H9 (cell line): ENCODE results near the gene CRACDL. TPM values are rescaled to one million over a fixed set of nuclear protein-coding genes. Genes with fewer than 3 reads are reported as not detected.

ENCODE experiments used
- DNase-seq: peaks from one replicate; pipeline ENCODE4 v3.0.0-alpha.2; 2017
- H2AFZ ChIP-seq: one replicate; pipeline ENCODE4 v1.6.1; 2013; ENCODE audit warnings: mild to moderate bottlenecking, low read length, control low read depth, moderate library complexity
- H2AK5ac ChIP-seq: 2 replicates; pipeline ENCODE4 v1.6.1; 2013; ENCODE audit warnings: low read length, control low read depth, mixed read lengths; ENCODE audit not compliant: insufficient read length
- H2BK120ac ChIP-seq: one replicate; pipeline ENCODE4 v1.6.1; 2013; ENCODE audit warnings: low read depth, mild to moderate bottlenecking, low read length, control low read depth, inconsistent platforms; ENCODE audit not compliant: poor library complexity, severe bottlenecking
- H2BK12ac ChIP-seq: 2 replicates; pipeline ENCODE4 v1.6.1; 2013; ENCODE audit warnings: low read length, control low read depth, mixed read lengths, low read depth; ENCODE audit not compliant: insufficient read length
- H2BK15ac ChIP-seq: 2 replicates; pipeline ENCODE4 v1.6.1; 2013; ENCODE audit warnings: low read depth, low read length, control low read depth
- H2BK20ac ChIP-seq: one replicate; pipeline ENCODE4 v1.6.1; 2013; ENCODE audit warnings: low read depth, mild to moderate bottlenecking, low read length, control low read depth, inconsistent platforms; ENCODE audit not compliant: poor library complexity, severe bottlenecking
- H2BK5ac ChIP-seq: 2 replicates; pipeline ENCODE4 v1.6.1; 2013; ENCODE audit warnings: low read length, control low read depth, mixed read lengths; ENCODE audit not compliant: insufficient read length
- H3K14ac ChIP-seq: 2 replicates; pipeline ENCODE4 v1.6.1; 2013; ENCODE audit warnings: low read length, control low read depth; ENCODE audit not compliant: insufficient read depth
- H3K18ac ChIP-seq: 2 replicates; pipeline ENCODE4 v1.6.1; 2013; ENCODE audit warnings: low read depth, mild to moderate bottlenecking, mixed read lengths, low read length, control low read depth; ENCODE audit not compliant: insufficient read length
- H3K23ac ChIP-seq: 2 replicates; pipeline ENCODE4 v1.6.1; 2013; ENCODE audit warnings: low read length, control low read depth, mixed read lengths, low read depth; ENCODE audit not compliant: insufficient read length
- H3K23me2 ChIP-seq: 2 replicates; pipeline ENCODE4 v1.6.1; 2013; ENCODE audit warnings: low read depth, mild to moderate bottlenecking, mixed read lengths, low read length, control low read depth; ENCODE audit not compliant: insufficient read length, poor library complexity, severe bottlenecking
- H3K27ac ChIP-seq: 2 replicates; pipeline ENCODE4 v1.5.1; 2013; ENCODE audit warnings: low read length, control low read depth, mixed read lengths, low read depth; ENCODE audit not compliant: insufficient read length
- H3K27me3 ChIP-seq: 2 replicates; pipeline ENCODE4 v1.6.1; 2013; ENCODE audit warnings: low read length, control low read depth, inconsistent platforms; ENCODE audit not compliant: insufficient read depth
- H3K4ac ChIP-seq: 2 replicates; pipeline ENCODE4 v1.6.1; 2013; ENCODE audit warnings: low read depth, mild to moderate bottlenecking, control low read depth, inconsistent platforms, low read length, moderate library complexity
- H3K4me1 ChIP-seq: 2 replicates; pipeline ENCODE4 v1.6.1; 2013; ENCODE audit warnings: low read length, control low read depth, inconsistent platforms; ENCODE audit not compliant: insufficient read depth
- H3K4me2 ChIP-seq: 2 replicates; pipeline ENCODE4 v1.6.1; 2013; ENCODE audit warnings: low read length, control low read depth, mixed read lengths; ENCODE audit not compliant: insufficient read length, insufficient read depth
- H3K56ac ChIP-seq: 2 replicates; pipeline ENCODE4 v1.6.1; 2013; ENCODE audit warnings: low read depth, mild to moderate bottlenecking, mixed read lengths, low read length, control low read depth; ENCODE audit not compliant: insufficient read length
- H3K79me1 ChIP-seq: 2 replicates; pipeline ENCODE4 v1.6.1; 2013; ENCODE audit warnings: low read depth, mild to moderate bottlenecking, moderate library complexity, low read length, control low read depth, inconsistent platforms; ENCODE audit not compliant: insufficient read depth, poor library complexity, severe bottlenecking
- H3K79me2 ChIP-seq: 2 replicates; pipeline ENCODE4 v1.6.1; 2013; ENCODE audit warnings: low read length, control low read depth, inconsistent platforms; ENCODE audit not compliant: insufficient read depth
- H3K9ac ChIP-seq: 2 replicates; pipeline ENCODE4 v1.6.1; 2013; ENCODE audit warnings: low read length, control low read depth, mixed read lengths; ENCODE audit not compliant: insufficient read length; ENCODE audit errors: extremely low read depth
- H3K9me3 ChIP-seq: one replicate; pipeline ENCODE4 v1.6.1; 2013; ENCODE audit warnings: low read depth, low read length, inconsistent platforms; ENCODE audit not compliant: control insufficient read depth
- H3T11ph ChIP-seq: one replicate; pipeline ENCODE4 v1.6.1; 2013; ENCODE audit warnings: mild to moderate bottlenecking, low read length, control low read depth, inconsistent platforms
- H4K20me1 ChIP-seq: one replicate; pipeline ENCODE4 v1.6.1; 2013; ENCODE audit not compliant: control insufficient read depth, insufficient read length, insufficient read depth
- H4K5ac ChIP-seq: 2 replicates; pipeline ENCODE4 v1.6.1; 2013; ENCODE audit warnings: low read depth, mild to moderate bottlenecking, mixed read lengths, low read length, control low read depth; ENCODE audit not compliant: insufficient read length
- H4K8ac ChIP-seq: replicated peaks from 2 replicates; pipeline ENCODE4 v1.6.1; 2013; ENCODE audit warnings: low read length, control low read depth, mixed read lengths, low read depth; ENCODE audit not compliant: insufficient read length
- H4K91ac ChIP-seq: 2 replicates; pipeline ENCODE4 v1.6.1; 2013; ENCODE audit warnings: low read depth, mild to moderate bottlenecking, moderate library complexity, mixed read lengths, low read length, control low read depth; ENCODE audit not compliant: insufficient read length
- H3K27ac Mint-ChIP-seq, 3 experiments: 2 replicates in 2 of 3; 3 replicates in 1 of 3; pipeline ENCODE4 v1.8.0; 2020 to 2021; ENCODE audit warnings: mixed read lengths in 3 of 3, mild to moderate bottlenecking in 1 of 3, moderate library complexity in 1 of 3
- H3K27me3 Mint-ChIP-seq: 2 replicates; pipeline ENCODE4 v1.8.0; 2021; ENCODE audit warnings: low read depth, mild to moderate bottlenecking, moderate library complexity, mixed read lengths
- H3K36me3 Mint-ChIP-seq, 3 experiments: 2 replicates in 2 of 3; 3 replicates in 1 of 3; pipeline ENCODE4 v1.8.0; 2020 to 2021; ENCODE audit warnings: low read depth in 3 of 3, mixed read lengths in 3 of 3; ENCODE audit not compliant: insufficient read depth in 1 of 3
- H3K4me1 Mint-ChIP-seq, 2 experiments: 2 replicates each; pipeline ENCODE4 v1.8.0; 2020; ENCODE audit warnings: mixed read lengths in 2 of 2
- H3K4me3 Mint-ChIP-seq, 2 experiments: 2 replicates in 1 of 2; 3 replicates in 1 of 2; pipeline ENCODE4 v1.8.0; 2020 to 2021; ENCODE audit warnings: mild to moderate bottlenecking in 2 of 2, mixed read lengths in 2 of 2, moderate library complexity in 1 of 2
- H3K9me3 Mint-ChIP-seq, 2 experiments: 2 replicates in 1 of 2; 3 replicates in 1 of 2; pipeline ENCODE4 v1.8.0; 2020; ENCODE audit warnings: mild to moderate bottlenecking in 2 of 2, mixed read lengths in 2 of 2, moderate library complexity in 1 of 2
- CTCF ChIP-seq: fragments of 200-600 bp; sonication (generic); conservative IDR thresholded peaks from 3 replicates; pipeline ENCODE4 v1.8.0; 2021; ENCODE audit warnings: antibody characterized with exemption, mild to moderate bottlenecking
- WGBS: extraction: QIAGEN DNeasy Blood & Tissue Kit; methylation state at CpG from one replicate; pipeline ENCODE4 v1.1.7; 2013; ENCODE audit warnings: missing lambda C conversion rate, low lambda C conversion rate, mixed read lengths; ENCODE audit not compliant: insufficient read length; ENCODE audit errors: extremely low coverage; 5-methylcytosine and 5-hydroxymethylcytosine counted together
- total RNA-seq: library from RNA; stranded (reverse); gene quantifications from 2 replicates; pipeline ENCODE4 v1.2.1, GENCODE V29; 2021

CRACDL gene
- total RNA-seq, 1 experiment from 2014 or later: 0.48 TPM

- DNase-seq: no peak
- Mint-ChIP-seq H3K9me3 (peaks cover 2 to 3% of the 10 kb centered on the region in 2 experiments; a peak in 2 of 5 replicates), H3K4me1 (peaks cover 10 to 11% of the 10 kb centered on the region in 2 experiments), H3K27me3 (peaks cover 5% of the 10 kb centered on the region), H3K27ac (no peak overlapping the region), H3K36me3 (no peaks in the 10 kb centered on the region), H3K4me3 (no peak overlapping the region)
- Histone ChIP-seq H3K79me1 (no peaks in the 10 kb centered on the region), H2BK12ac (no peak overlapping the region), H4K20me1 (no peaks in the 10 kb centered on the region), H2AFZ (no peak overlapping the region), H2AK5ac (no peak overlapping the region), H4K5ac (no peak overlapping the region), H2BK15ac (no peak overlapping the region), H3K9ac (no peak overlapping the region), H2BK120ac (no peak overlapping the region), H3K27ac (no peak overlapping the region), H3K23ac (no peak overlapping the region), H3K4me2 (no peak overlapping the region), H3K18ac (no peak overlapping the region), H3T11ph (no peak overlapping the region), H3K79me2 (no peaks in the 10 kb centered on the region), H2BK20ac (no peak overlapping the region), H3K9me3 (no peaks in the 10 kb centered on the region), H3K4me1 (no peaks in the 10 kb centered on the region; the same call in 1 of the 2 replicates), H3K56ac (no peak overlapping the region), H2BK5ac (no peak overlapping the region), H3K14ac (no peak overlapping the region), H3K23me2 (no peaks in the 10 kb centered on the region), H3K4ac (no peak overlapping the region), H4K91ac (no peak overlapping the region), H3K27me3 (no peaks in the 10 kb centered on the region; the same call in 1 of the 2 replicates), H4K8ac (no peak overlapping the region)
- WGBS: no CpG with 5 or more reads among the region's 13 CpGs
- no peak for TF ChIP-seq CTCF
Measured at GRCh38 chr2:98748292-98749065, 187.5 kb downstream of the CRACDL start.
